Smooth muscle cell (in vitro differentiated cells): Measurements from ENCODE around the gene USP4. TPM values are rescaled to one million over a fixed set of nuclear protein-coding genes. Genes with fewer than 3 reads are reported as not detected.
A peak's percentile ranks its signal among the peaks of the same experiment; 100 is the strongest.
"Not testable (repeated sequence)": the region's sequence is repeated elsewhere in the genome, so short reads cannot be mapped to it uniquely, and the experiment has no call there.

Experiments
- DNase-seq: peaks from one replicate; lab custom pipeline; 2025; ENCODE audit not compliant: unreplicated experiment; lab: John Stamatoyannopoulos, UW
- H2AFZ ChIP-seq: fragments of 200-600 bp; sonication (generic); 2 replicates; pipeline ENCODE4 v1.6.0; 2016; ENCODE audit warnings: antibody characterized with exemption, low read depth, mild to moderate bottlenecking
- H3F3A ChIP-seq: fragments of 200-600 bp; sonication (generic); 2 replicates; pipeline ENCODE4 v1.6.0; 2017; ENCODE audit warnings: antibody characterized with exemption, low read depth
- H3K27ac ChIP-seq: fragments of 200-600 bp; sonication (generic); 2 replicates; pipeline ENCODE4 v1.5.1; 2016; ENCODE audit warnings: low read depth, mild to moderate bottlenecking
- H3K27me3 ChIP-seq: fragments of 200-600 bp; sonication (generic); 2 replicates; pipeline ENCODE4 v1.6.1; 2016; ENCODE audit warnings: low read depth, mild to moderate bottlenecking
- H3K36me3 ChIP-seq: fragments of 200-600 bp; sonication (generic); 2 replicates; pipeline ENCODE4 v1.5.1; 2016; ENCODE audit warnings: low read depth
- H3K4me1 ChIP-seq: fragments of 200-600 bp; sonication (generic); 2 replicates; pipeline ENCODE4 v1.5.1; 2016; ENCODE audit warnings: low read depth
- H3K4me2 ChIP-seq: fragments of 200-600 bp; sonication (generic); 2 replicates; pipeline ENCODE4 v1.6.0; 2016; ENCODE audit warnings: mild to moderate bottlenecking
- H3K4me3 ChIP-seq: fragments of 200-600 bp; sonication (generic); 2 replicates; pipeline ENCODE4 v1.5.1; 2016; ENCODE audit warnings: mild to moderate bottlenecking
- H3K79me2 ChIP-seq: fragments of 200-600 bp; sonication (generic); 2 replicates; pipeline ENCODE4 v1.6.0; 2016; ENCODE audit warnings: low read depth, mild to moderate bottlenecking
- H3K9ac ChIP-seq: fragments of 200-600 bp; sonication (generic); 2 replicates; pipeline ENCODE4 v1.6.0; 2016; ENCODE audit warnings: low read depth
- H3K9me3 ChIP-seq: fragments of 200-600 bp; sonication (generic); replicated peaks from 2 replicates; pipeline ENCODE4 v1.5.1; 2016; ENCODE audit warnings: low read depth
- H4K20me1 ChIP-seq: fragments of 200-600 bp; sonication (generic); 2 replicates; pipeline ENCODE4 v1.6.0; 2016; ENCODE audit warnings: low read depth
- WGBS: methylation state at CpG from one replicate; pipeline ENCODE4 v1.1.7; 2016; ENCODE audit warnings: low lambda C conversion rate; 5-methylcytosine and 5-hydroxymethylcytosine counted together
- polyA plus RNA-seq: library from polyadenylated mRNA; unstranded; fragments of >200 nt; fragmentation: Nextera tagmentation; extraction: Ambion mirVana; gene quantifications from 2 replicates; pipeline ENCODE4 v1.2.1, GENCODE V29; 2016
- total RNA-seq: library from RNA; depleted of rRNA; stranded (reverse); fragments of >200 nt; gene quantifications from 2 replicates; pipeline ENCODE4 v1.2.3, GENCODE V29; 2014
- TF ChIP-seq, protein P1 (sequence below): fragments of 200-600 bp; sonication (generic); IDR thresholded peaks from 2 replicates; pipeline ENCODE4 v1.5.1; 2017; ENCODE audit warnings: borderline replicate concordance, mild to moderate bottlenecking, antibody characterized with exemption; ENCODE audit not compliant: insufficient read depth, poor library complexity, severe bottlenecking

The USP4 gene
- total and polyA plus RNA-seq, 2 experiments from 2014 or later = 25.6 to 28.3 TPM

DNA sequence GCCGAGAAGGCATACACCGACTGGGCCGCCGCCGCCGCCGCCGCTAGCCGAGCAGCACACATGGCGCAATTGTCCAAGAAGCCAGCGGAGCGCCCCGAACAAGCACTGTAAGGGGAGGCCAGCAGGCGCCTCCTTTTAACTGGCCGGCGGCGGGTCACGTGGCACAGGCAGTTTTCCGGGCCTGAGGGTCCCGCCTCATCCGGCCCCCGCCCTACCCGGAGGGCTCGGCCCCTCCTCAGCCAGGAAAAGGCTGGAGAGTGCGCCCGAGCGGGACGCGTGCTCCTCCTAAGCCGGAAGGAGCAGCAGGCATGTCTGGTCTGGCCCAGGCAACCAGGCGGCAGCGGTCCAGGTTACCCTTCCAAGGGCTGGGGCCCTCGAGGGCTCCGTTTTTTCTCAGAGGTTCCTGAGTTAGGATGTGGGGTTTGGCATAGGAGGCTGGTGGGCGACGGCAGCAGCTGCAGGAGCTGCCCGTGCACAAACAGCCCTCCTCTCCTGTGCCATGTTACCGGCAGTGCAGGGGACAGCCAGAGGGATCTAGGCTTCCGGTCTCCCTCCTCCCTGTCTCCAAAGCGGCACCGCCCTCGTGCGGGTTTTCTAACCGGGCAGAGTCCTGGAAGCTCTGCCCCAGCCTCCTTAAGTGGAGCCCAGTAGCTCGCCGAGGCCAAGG is 18.5 kb upstream of the USP4 start, which contains the start of gene GPX1:
Gene GPX1, minus strand, starts transcription at position 137 of the 667 bp plus-strand sequence. Its CDS starts 75 bp downstream, at position 62.
- DNase-seq = peak; percentile 83
- TF ChIP-seq, protein P1, sequence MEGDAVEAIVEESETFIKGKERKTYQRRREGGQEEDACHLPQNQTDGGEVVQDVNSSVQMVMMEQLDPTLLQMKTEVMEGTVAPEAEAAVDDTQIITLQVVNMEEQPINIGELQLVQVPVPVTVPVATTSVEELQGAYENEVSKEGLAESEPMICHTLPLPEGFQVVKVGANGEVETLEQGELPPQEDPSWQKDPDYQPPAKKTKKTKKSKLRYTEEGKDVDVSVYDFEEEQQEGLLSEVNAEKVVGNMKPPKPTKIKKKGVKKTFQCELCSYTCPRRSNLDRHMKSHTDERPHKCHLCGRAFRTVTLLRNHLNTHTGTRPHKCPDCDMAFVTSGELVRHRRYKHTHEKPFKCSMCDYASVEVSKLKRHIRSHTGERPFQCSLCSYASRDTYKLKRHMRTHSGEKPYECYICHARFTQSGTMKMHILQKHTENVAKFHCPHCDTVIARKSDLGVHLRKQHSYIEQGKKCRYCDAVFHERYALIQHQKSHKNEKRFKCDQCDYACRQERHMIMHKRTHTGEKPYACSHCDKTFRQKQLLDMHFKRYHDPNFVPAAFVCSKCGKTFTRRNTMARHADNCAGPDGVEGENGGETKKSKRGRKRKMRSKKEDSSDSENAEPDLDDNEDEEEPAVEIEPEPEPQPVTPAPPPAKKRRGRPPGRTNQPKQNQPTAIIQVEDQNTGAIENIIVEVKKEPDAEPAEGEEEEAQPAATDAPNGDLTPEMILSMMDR = no peak
- peaks cover 13% of the 10 kb centered on the region for H3K79me2 ChIP-seq
- no peaks in the 10 kb centered on the region for H3K36me3 ChIP-seq
- 5% methylated on average over 32 of the region's 46 CpGs for WGBS
- H2AFZ ChIP-seq = no peak within 1 kb of the TSS
- H3K9ac ChIP-seq = peak within 1 kb of the TSS; percentile 78
- H4K20me1 ChIP-seq = peaks cover 28% of the 10 kb centered on the region
- no peaks in the 10 kb centered on the region for H3K27me3 ChIP-seq
- peak within 1 kb of the TSS; percentile 87 for H3K27ac ChIP-seq
- no peaks in the 10 kb centered on the region for H3K9me3 ChIP-seq
- H3F3A ChIP-seq = peaks cover 20% of the 10 kb centered on the region
- peaks cover 17% of the 10 kb centered on the region for H3K4me1 ChIP-seq
- peak within 1 kb of the TSS; percentile 87 for H3K4me2 ChIP-seq
- H3K4me3 ChIP-seq = peak within 1 kb of the TSS; percentile 68

DNA sequence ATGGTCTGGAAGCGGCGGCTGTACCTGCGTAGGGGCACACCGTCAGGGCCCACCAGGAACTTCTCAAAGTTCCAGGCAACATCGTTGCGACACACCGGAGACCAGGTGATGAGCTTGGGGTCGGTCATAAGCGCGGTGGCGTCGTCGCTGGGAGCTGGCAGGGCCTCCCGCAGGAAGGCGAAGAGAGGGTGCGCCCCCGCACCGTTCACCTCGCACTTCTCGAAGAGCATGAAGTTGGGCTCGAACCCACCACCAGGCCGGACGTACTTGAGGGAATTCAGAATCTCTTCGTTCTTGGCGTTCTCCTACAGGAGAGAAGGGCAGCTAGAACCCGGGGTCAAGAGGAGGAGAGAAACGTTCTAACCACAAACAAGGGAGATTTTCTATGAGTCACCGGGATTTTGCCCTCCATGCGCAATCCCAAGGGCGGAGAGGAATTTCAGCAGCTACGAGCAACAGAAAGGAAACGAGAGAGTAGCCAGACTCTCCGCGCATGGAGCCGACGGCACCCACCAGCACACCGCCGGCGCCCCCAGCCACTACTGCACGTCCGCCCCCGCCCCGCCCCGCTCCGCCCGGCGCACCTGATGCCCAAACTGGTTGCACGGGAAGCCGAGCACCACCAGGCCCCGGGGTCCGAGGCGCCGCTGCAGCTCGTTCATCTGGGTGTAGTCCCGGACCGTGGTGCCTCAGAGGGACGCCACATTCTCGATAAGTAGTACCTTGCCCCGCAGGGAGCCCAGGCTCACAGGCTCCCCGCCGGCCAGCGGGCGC is 17.8 kb upstream of the USP4 start:
- Histone ChIP-seq H3F3A (peaks cover 20% of the 10 kb centered on the region), H3K27ac (peak overlapping the region; percentile 87), H3K4me3 (peak overlapping the region; percentile 68), H3K9ac (peak overlapping the region; percentile 78), H4K20me1 (peaks cover 21% of the 10 kb centered on the region), H3K4me1 (peaks cover 17% of the 10 kb centered on the region), H3K4me2 (peak overlapping the region; percentile 87), H3K79me2 (peaks cover 13% of the 10 kb centered on the region)
- H3K27me3 ChIP-seq, H2AFZ ChIP-seq, H3K36me3 ChIP-seq, H3K9me3 ChIP-seq: not testable (repeated sequence)
- 9% methylated on average over 55 of the region's 63 CpGs for WGBS
- peak; percentile 68 for DNase-seq

DNA sequence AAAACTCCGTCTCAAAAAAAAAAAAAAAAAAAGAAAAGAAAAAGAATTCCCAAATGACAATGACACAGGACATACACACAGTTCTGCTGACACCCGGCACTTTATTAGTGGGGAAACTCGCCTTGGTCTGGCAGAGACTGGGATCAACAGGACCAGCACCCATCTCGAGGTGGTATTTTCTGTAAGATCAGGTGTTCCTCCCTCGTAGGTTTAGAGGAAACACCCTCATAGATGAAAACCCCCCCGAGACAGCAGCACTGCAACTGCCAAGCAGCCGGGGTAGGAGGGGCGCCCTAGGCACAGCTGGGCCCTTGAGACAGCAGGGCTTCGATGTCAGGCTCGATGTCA is 17.2 kb upstream of the USP4 start:
- H3K79me2 ChIP-seq = peaks cover 13% of the 10 kb centered on the region
- H3K36me3 ChIP-seq, H3K9me3 ChIP-seq, DNase-seq, H2AFZ ChIP-seq, H3K27me3 ChIP-seq: not testable (repeated sequence)
- peak overlapping the region; percentile 68 for H3K4me3 ChIP-seq
- WGBS = 66% methylated on average over 10 of the region's 10 CpGs
- H3F3A ChIP-seq = peaks cover 24% of the 10 kb centered on the region
- peak overlapping the region; percentile 78 for H3K9ac ChIP-seq
- H3K4me1 ChIP-seq = peaks cover 17% of the 10 kb centered on the region
- peaks cover 15% of the 10 kb centered on the region for H4K20me1 ChIP-seq
- H3K4me2 ChIP-seq = peak overlapping the region; percentile 87
- peak overlapping the region; percentile 87 for H3K27ac ChIP-seq

DNA sequence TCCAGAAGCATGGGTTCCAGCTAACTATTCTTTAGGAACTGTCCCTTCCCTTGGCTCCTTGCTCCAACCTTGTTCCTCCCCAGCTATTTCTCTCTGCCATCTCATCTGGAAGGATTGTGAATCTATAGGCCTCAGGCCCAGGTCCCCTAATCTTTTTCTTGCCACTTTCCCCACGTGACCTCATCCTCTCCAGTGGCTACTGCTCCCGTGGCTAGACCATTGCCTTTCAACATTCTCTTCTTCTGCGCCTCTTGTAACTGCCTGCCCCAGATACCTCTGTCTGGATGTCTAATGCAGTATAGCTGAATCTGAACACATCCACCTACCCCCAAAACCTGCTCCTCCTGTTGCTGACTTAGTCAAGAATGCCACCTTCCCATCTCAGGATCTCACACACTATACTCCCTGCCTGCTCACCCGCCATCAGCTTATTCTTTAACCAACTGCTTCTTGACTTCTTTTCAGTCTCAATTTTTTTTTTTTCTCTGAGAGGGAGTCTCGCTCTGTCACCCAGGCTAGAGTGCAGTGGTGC is 13.1 kb upstream of the USP4 start:
- peaks cover 5% of the 10 kb centered on the region for H3K4me1 ChIP-seq
- peaks cover 8% of the 10 kb centered on the region for H3K79me2 ChIP-seq
- H3K36me3 ChIP-seq = no peaks in the 10 kb centered on the region
- peaks cover 5% of the 10 kb centered on the region for H3F3A ChIP-seq
- 80% methylated on average over 5 of the region's 5 CpGs for WGBS
- H3K9ac ChIP-seq = no peak overlapping the region
- no peak for DNase-seq
- peak overlapping the region; percentile 68 for H3K27ac ChIP-seq
- H4K20me1 ChIP-seq = peaks cover 11% of the 10 kb centered on the region
- H3K4me2 ChIP-seq = no peak overlapping the region
- TF ChIP-seq, protein P1 = no peak
- no peak overlapping the region for H2AFZ ChIP-seq
- H3K9me3 ChIP-seq = no peaks in the 10 kb centered on the region
- H3K4me3 ChIP-seq = no peak overlapping the region
- H3K27me3 ChIP-seq = no peaks in the 10 kb centered on the region
